Measurements from ENCODE around the gene GABARAPL1.
"Not testable (repeated sequence)": the region's sequence is repeated elsewhere in the genome, so short reads cannot be mapped to it uniquely, and the experiment has no call there.

GABARAPL1 gene

DNA sequence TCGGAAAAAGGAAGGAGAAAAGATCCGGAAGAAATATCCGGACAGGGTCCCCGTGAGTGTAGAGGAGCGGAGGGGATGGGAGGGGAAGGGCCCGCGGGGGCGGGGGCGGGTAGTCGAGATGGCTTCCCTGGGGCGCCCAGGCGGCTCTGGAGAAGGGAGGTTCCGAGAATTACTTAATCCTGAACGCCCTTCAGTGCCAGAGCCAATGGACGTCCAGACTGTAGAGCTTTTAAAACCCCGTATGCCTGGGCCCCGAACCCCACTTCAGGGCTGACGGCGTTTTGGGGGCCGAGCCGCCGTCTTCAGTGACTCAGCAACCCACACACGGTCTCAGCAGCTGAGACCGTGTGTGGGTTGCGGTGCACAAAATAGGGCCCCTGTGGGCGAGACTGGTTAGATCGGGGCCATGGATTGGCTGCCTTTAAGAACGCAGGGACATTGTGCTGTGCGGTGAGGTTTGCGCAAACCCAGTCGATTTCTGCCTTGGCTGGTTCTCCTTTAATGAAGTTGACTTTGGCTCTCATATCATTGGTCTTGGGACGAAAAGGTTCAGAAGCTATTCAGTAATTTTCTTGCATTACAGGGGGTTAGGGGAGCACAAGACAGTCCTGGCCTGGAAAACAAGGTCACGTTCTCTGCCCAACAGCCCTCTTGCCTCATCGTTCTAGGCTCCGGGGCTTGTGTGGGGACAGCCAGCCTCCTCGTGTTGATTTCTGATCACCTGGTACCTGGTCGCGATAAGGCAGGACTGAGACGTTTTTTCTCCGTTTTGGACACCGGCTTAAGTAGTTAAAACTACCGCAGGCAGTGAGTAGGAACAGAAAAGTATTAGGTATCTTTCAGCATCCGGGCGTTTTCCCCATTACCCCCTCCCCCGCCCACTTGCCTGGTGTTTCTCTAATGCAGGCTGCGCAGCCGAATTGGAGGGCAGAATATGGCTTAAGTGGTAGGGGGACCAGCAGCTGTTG, 775 bp downstream of the GABARAPL1 start:
- H3K4me3 ChIP-seq (ENCODE audit: low read depth, low read length) = peak overlapping the region; percentile 68
- DNase-seq (ENCODE audit: low read depth) = peak; percentile 63
- TF ChIP-seq, protein P1, sequence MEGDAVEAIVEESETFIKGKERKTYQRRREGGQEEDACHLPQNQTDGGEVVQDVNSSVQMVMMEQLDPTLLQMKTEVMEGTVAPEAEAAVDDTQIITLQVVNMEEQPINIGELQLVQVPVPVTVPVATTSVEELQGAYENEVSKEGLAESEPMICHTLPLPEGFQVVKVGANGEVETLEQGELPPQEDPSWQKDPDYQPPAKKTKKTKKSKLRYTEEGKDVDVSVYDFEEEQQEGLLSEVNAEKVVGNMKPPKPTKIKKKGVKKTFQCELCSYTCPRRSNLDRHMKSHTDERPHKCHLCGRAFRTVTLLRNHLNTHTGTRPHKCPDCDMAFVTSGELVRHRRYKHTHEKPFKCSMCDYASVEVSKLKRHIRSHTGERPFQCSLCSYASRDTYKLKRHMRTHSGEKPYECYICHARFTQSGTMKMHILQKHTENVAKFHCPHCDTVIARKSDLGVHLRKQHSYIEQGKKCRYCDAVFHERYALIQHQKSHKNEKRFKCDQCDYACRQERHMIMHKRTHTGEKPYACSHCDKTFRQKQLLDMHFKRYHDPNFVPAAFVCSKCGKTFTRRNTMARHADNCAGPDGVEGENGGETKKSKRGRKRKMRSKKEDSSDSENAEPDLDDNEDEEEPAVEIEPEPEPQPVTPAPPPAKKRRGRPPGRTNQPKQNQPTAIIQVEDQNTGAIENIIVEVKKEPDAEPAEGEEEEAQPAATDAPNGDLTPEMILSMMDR (IDR thresholded peaks at IDR 0.05; ENCODE audit: insufficient read depth, low read depth, low read length, missing control alignments) = no peak

DNA sequence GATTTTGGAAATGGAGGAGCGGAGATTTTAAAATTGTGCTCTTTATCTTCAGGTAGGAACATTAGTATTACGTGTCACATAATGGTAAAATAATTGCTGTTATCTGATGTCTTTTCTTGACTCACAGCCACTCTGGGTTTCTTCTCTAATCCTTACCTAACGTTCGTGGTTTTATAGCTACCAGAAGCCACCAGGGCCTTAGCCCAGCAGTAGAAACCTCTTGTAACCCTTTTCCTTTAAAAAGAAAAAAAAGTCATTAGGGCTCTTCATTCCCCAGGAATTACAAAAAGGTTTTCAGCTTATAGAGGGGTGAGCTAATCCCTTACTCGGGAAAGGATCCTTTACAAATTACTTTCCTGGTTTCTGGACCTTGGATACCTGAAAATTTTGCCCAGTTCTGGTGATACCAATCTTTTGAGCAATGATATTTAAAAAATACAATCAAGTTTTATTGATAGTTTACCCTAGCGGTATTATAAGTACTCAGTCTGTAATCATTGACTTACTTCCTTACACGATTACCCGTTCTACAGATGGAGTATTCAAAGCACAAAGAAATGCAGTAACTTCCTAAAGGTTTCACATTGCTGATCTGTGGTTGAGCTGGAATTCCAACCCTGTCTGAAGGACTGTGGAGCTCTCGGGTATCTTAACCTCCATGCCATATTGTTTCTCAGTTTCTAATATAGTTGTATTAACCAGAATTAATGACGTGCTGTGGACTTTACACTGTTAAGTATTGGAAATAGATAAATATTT, 1.6 kb downstream of the GABARAPL1 start:
- TF ChIP-seq, protein P1 (IDR thresholded peaks at IDR 0.05; ENCODE audit: insufficient read depth, low read depth, low read length, missing control alignments) = no peak
- DNase-seq (ENCODE audit: low read depth) = no peak
- H3K4me3 ChIP-seq (ENCODE audit: low read depth, low read length) = peak overlapping the region; percentile 68

DNA sequence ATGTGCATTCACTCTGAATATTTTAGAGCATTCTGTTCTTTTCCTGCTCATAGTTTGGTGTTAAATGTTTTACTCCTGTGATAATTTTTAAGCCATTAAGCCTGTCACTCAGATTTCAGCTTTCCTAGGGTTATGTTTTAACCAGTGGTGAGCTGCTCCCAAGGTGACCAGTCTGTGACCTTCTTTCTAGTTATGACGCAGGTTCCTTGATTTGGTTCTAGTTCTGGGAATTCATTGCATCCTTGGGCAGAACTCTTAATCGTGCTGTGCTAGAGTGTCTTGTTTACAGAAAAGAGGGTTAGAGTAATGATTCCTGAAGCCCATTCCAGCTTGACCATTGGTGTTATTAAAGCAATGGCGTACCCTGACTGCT, 2.2 kb downstream of the GABARAPL1 start:
- no peak for DNase-seq (ENCODE audit: low read depth)
- no peak overlapping the region for H3K4me3 ChIP-seq (ENCODE audit: low read depth, low read length)
- TF ChIP-seq, protein P1 (IDR thresholded peaks at IDR 0.05; ENCODE audit: insufficient read depth, low read depth, low read length, missing control alignments) = no peak

DNA sequence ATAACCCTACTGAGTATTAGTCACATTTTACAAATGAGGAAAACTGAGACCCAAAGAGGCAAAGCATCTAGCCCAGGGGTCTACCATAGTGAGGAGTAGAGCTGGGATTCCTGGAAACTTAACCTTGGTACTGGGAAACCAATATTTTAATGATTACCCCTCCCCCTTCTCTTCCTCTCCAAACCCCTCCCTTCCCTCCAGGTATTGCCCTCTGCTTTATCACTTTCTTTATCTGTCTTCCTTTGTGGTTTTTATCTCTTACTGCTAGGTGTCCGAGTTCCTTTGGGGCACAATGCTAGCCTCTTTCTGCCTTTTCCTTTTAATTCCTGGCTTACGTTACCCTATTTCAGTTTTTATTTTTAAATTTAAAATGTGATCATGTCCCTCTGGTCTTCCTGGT, 2.8 kb downstream of the GABARAPL1 start:
- TF ChIP-seq, protein P1 (IDR thresholded peaks at IDR 0.05; ENCODE audit: insufficient read depth, low read depth, low read length, missing control alignments) = no peak
- no peak for DNase-seq (ENCODE audit: low read depth)
- no peak overlapping the region for H3K4me3 ChIP-seq (ENCODE audit: low read depth, low read length)

DNA sequence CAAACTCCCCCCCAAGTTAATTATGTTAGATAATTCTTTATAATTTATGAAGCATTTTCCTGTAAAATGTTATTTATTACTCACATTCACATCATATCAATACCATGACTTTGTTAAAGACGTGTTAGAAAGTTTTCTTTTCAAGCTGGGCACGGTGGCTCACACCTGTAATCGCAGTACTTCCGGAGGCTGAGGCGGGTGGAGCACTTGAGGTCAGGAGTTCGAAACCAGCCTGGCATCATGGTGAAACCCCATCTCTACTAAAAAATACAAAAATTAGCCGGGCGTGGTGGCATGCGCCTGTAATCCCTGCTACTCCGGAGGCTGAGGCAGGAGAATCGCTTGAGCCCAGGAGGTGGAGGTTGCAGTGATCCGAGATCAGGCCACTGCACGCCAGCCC, 3.3 kb downstream of the GABARAPL1 start:
- not testable (repeated sequence) for H3K4me3 ChIP-seq (ENCODE audit: low read depth, low read length); DNase-seq (ENCODE audit: low read depth)

DNA sequence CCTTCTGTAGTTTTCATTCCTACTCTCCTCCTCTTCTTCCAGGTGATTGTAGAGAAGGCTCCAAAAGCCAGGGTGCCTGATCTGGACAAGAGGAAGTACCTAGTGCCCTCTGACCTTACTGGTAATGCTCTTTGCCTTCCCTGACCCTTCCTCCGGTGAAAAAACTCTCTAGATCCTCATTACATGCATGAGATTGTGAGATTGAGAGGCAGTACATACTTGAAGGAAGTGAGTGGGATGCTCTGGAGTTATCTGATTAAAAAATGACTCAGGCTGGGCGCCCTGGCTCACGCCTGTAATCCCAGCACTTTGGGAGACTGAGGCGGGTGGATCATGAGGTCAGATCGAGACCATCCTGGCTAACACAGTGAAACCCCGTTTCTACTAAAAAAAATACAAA, 5.3 kb downstream of the GABARAPL1 start:
- no peak for DNase-seq (ENCODE audit: low read depth)
- no peak overlapping the region for H3K4me3 ChIP-seq (ENCODE audit: low read depth, low read length)
- TF ChIP-seq, protein P1 (IDR thresholded peaks at IDR 0.05; ENCODE audit: insufficient read depth, low read depth, low read length, missing control alignments) = no peak

DNA sequence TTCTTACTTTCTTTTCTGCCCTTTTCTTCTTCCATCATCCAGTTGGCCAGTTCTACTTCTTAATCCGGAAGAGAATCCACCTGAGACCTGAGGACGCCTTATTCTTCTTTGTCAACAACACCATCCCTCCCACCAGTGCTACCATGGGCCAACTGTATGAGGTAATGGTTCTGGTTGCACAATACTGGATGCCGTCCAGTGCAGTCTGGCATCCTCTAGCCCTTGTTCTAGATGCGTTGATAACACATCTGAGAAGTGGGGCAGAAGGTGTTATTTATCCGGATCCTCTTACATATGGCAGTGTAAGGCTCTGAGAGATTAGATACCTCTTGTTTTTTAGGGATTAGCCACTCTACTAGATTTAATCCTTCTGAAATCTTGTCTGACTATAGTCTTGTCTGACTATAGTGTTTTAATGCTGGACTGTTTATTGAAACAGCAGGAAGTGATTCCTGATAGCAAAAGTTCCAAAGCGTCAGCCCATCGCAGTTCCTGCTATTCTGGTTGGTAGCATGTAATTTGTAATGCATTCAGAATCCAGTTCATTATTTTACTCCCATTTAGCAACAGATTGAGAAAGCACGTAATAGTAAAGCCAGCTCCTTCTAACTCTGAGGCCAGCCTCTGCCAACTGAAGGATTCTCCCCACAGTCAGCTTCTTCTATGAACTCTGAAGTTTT, 7.9 kb downstream of the GABARAPL1 start:
- DNase-seq (ENCODE audit: low read depth) = no peak

More for the DNA sequence above, 7.9 kb downstream of the GABARAPL1 start:
- TF ChIP-seq, protein P1 (IDR thresholded peaks at IDR 0.05; ENCODE audit: insufficient read depth, low read depth, low read length, missing control alignments) = no peak
- H3K4me3 ChIP-seq (ENCODE audit: low read depth, low read length) = no peak overlapping the region
